ENCODE measurements around the gene FARS2. TPM values are rescaled to one million over a fixed set of nuclear protein-coding genes. Genes with fewer than 3 reads are reported as not detected.

The FARS2 gene
- total and polyA plus RNA-seq, 2 of the 13 experiments (the other 11 are each of a cell fraction or from before 2014, with no cell fraction given), result 15.4 to 26.0 TPM

DNA sequence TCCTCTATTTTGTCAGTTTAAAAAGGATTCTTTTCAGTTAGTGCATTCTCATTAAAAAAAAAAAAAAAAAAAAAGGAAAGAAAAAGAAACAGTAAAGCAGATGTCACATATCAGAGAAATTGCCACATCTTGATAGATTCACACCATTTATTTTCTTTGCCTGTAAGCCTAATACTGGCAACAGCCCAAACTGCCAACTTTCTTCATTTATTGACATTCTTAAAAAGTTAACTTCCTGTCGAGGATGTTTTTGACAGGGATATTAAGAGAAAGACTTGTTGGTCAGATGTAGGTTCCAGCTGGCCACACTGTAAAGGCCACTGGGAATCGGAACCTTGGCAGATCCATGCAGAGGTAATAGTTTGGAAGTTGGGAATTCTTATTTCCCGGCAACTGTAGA lies 412.8 kb downstream of the FARS2 start:
- CTCF ChIA-PET (ENCODE audit: low intra/inter-chr PET ratio, low total read pairs), result no interaction called here
- FAIRE-seq, result no peak

More for the DNA sequence above, 412.8 kb downstream of the FARS2 start:
- Histone ChIP-seq H4K20me1 (ENCODE audit: insufficient read depth, low read length) (no peaks in the 10 kb centered on the region), H3K27me3 (ENCODE audit: control insufficient read depth in 1 of 2, insufficient read depth in 2 of 2, low read length in 2 of 2) (no peaks in the 10 kb centered on the region), H3K4me1 (ENCODE audit: insufficient read depth, low read length) (no peaks in the 10 kb centered on the region), H3K4me3 (replicated peaks in 1 of 3; ENCODE audit: insufficient read depth in 1 of 3, low read depth in 2 of 3, low read length in 3 of 3) (no peak overlapping the region), H3K79me2 (ENCODE audit: insufficient read depth, low read length) (no peaks in the 10 kb centered on the region), H3K36me3 (replicated peaks in 1 of 2; ENCODE audit: control insufficient read depth in 1 of 2, insufficient read depth in 2 of 2, low read length in 2 of 2) (no peaks in the 10 kb centered on the region), H3K9me3 (ENCODE audit: low read length) (no peaks in the 10 kb centered on the region), H2AFZ (ENCODE audit: low read length) (no peak overlapping the region), H3K9ac (ENCODE audit: insufficient read depth, low read depth, low read length) (no peak overlapping the region), H3K27ac (ENCODE audit: extremely low read length, insufficient read depth, low read length) (no peak overlapping the region), H3K4me2 (ENCODE audit: low read depth, low read length) (no peak overlapping the region)
- BruUV-seq (replicated peaks), result no TSS peak
- TF ChIP-seq ZNF563 (CRISPR knock-in tag; IDR thresholded peaks at IDR 0.05) (no peak), ZNF709 (CRISPR knock-in tag; IDR thresholded peaks at IDR 0.05) (no peak), TRIM24 (CRISPR knock-in tag; IDR thresholded peaks at IDR 0.05) (no peak), ASH2L (IDR thresholded peaks at IDR 0.05; ENCODE audit: insufficient read length, low read depth, low read length) (no peak)
- TF ChIP-seq, protein P1, sequence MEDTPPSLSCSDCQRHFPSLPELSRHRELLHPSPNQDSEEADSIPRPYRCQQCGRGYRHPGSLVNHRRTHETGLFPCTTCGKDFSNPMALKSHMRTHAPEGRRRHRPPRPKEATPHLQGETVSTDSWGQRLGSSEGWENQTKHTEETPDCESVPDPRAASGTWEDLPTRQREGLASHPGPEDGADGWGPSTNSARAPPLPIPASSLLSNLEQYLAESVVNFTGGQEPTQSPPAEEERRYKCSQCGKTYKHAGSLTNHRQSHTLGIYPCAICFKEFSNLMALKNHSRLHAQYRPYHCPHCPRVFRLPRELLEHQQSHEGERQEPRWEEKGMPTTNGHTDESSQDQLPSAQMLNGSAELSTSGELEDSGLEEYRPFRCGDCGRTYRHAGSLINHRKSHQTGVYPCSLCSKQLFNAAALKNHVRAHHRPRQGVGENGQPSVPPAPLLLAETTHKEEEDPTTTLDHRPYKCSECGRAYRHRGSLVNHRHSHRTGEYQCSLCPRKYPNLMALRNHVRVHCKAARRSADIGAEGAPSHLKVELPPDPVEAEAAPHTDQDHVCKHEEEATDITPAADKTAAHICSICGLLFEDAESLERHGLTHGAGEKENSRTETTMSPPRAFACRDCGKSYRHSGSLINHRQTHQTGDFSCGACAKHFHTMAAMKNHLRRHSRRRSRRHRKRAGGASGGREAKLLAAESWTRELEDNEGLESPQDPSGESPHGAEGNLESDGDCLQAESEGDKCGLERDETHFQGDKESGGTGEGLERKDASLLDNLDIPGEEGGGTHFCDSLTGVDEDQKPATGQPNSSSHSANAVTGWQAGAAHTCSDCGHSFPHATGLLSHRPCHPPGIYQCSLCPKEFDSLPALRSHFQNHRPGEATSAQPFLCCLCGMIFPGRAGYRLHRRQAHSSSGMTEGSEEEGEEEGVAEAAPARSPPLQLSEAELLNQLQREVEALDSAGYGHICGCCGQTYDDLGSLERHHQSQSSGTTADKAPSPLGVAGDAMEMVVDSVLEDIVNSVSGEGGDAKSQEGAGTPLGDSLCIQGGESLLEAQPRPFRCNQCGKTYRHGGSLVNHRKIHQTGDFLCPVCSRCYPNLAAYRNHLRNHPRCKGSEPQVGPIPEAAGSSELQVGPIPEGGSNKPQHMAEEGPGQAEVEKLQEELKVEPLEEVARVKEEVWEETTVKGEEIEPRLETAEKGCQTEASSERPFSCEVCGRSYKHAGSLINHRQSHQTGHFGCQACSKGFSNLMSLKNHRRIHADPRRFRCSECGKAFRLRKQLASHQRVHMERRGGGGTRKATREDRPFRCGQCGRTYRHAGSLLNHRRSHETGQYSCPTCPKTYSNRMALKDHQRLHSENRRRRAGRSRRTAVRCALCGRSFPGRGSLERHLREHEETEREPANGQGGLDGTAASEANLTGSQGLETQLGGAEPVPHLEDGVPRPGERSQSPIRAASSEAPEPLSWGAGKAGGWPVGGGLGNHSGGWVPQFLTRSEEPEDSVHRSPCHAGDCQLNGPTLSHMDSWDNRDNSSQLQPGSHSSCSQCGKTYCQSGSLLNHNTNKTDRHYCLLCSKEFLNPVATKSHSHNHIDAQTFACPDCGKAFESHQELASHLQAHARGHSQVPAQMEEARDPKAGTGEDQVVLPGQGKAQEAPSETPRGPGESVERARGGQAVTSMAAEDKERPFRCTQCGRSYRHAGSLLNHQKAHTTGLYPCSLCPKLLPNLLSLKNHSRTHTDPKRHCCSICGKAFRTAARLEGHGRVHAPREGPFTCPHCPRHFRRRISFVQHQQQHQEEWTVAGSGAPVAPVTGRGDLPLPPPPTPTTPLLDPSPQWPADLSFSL (CRISPR knock-in tag; IDR thresholded peaks at IDR 0.05), result no peak
- 97% methylated on average over 3 of the region's 3 CpGs for WGBS (ENCODE audit: low lambda C conversion rate)
- in situ Hi-C loops (cut with HindIII; ENCODE audit: extremely low pct_ligation_motif_present, low pct_unique_long_range_greater_than_20kb) (no loop called here), intact Hi-C loops (cut with micrococcal nuclease; ENCODE audit: unreplicated experiment) (no loop called here)
- DNase-seq (ENCODE audit: low spot score), result no peak
- POLR2A ChIA-PET, result no interaction called here
- no peak for ATAC-seq

All from HepG2 (cell line).